Kidney epithelial cell (primary cell): ENCODE results near the gene ZNF17. TPM values are rescaled to one million over a fixed set of nuclear protein-coding genes. Genes with fewer than 3 reads are reported as not detected.

Source experiments
- DNase-seq: peaks from one replicate; pipeline ENCODE4 v3.0.0-alpha.2; 2010; ENCODE audit warnings: low read depth
- H3K27me3 ChIP-seq: 2 replicates; pipeline ENCODE4 v1.6.0; 2011; ENCODE audit warnings: low read length; ENCODE audit not compliant: control insufficient read depth, insufficient read depth
- H3K36me3 ChIP-seq: 2 replicates; pipeline ENCODE4 v1.5.1; 2011; ENCODE audit warnings: low read length; ENCODE audit not compliant: control insufficient read depth, insufficient read depth
- H3K4me3 ChIP-seq: 2 replicates; pipeline ENCODE4 v1.5.1; 2011; ENCODE audit warnings: low read depth, mild to moderate bottlenecking, control low read depth, low read length
- CTCF ChIP-seq: IDR thresholded peaks from 2 replicates; pipeline ENCODE4 v1.5.1; 2011; ENCODE audit warnings: mild to moderate bottlenecking, moderate library complexity, low read length, control low read depth, inconsistent platforms; ENCODE audit not compliant: insufficient read depth, poor library complexity, severe bottlenecking
- total RNA-seq: library from RNA; depleted of rRNA; stranded (reverse); fragments of >200 nt; gene quantifications from 2 replicates; pipeline ENCODE4 v1.2.3, GENCODE V29; 2015

Gene ZNF17
- total RNA-seq, 1 donor from 2014 or later = 6.3 TPM

GRCh38 chr19:57406516-57407123 is 4.3 kb upstream of the ZNF17 start:
- TF ChIP-seq CTCF = peak; percentile 61
- no peaks in the 10 kb centered on the region for H3K36me3 ChIP-seq
- H3K4me3 ChIP-seq = no peak overlapping the region
- DNase-seq = no peak
- H3K27me3 ChIP-seq = no peaks in the 10 kb centered on the region

- no peak for TF ChIP-seq CTCF
- peaks cover 4% of the 10 kb centered on the region for H3K36me3 ChIP-seq
- no peak overlapping the region for H3K4me3 ChIP-seq
- no peak for DNase-seq
- no peaks in the 10 kb centered on the region for H3K27me3 ChIP-seq
These were observed 8.5 kb downstream of the ZNF17 start for GRCh38 chr19:57419439-57419838.

- Histone ChIP-seq H3K27me3 (no peaks in the 10 kb centered on the region), H3K4me3 (no peak overlapping the region), H3K36me3 (peaks cover 2% of the 10 kb centered on the region)
- TF ChIP-seq CTCF = no peak
- no peak for DNase-seq
These were observed 10.1 kb downstream of the ZNF17 start for GRCh38 chr19:57421037-57421436.

GRCh38 chr19:57434386-57435061 is 23.6 kb downstream of the ZNF17 start:
- no peak for TF ChIP-seq CTCF

GRCh38 chr19:57435062-57435978 is 24.4 kb downstream of the ZNF17 start, which contains the start of gene ZNF749:
TSS of gene ZNF749 (plus strand) at chr19:57435325. CDS start at chr19:57435579, 254 bp downstream.
- DNase-seq = peak; percentile 96
- TF ChIP-seq CTCF = no peak
- Histone ChIP-seq H3K4me3 (peak within 1 kb of the TSS; percentile 84), H3K36me3 (no peaks in the 10 kb centered on the region), H3K27me3 (no peaks in the 10 kb centered on the region)

More at GRCh38 chr19:57434386-57435061, 23.6 kb downstream of the ZNF17 start:
- Histone ChIP-seq H3K36me3 (no peaks in the 10 kb centered on the region), H3K4me3 (peak overlapping the region; percentile 84), H3K27me3 (no peaks in the 10 kb centered on the region)
- DNase-seq = no peak
